Aortic smooth muscle cell (primary cell): ENCODE measurements around the gene FBL. TPM values are rescaled to one million over a fixed set of nuclear protein-coding genes. Genes with fewer than 3 reads are reported as not detected.

ENCODE experiments used
- total RNA-seq: library from RNA; depleted of rRNA; stranded (reverse); fragments of >200 nt; gene quantifications from 2 replicates; pipeline ENCODE4 v1.2.3, GENCODE V29; 2014

Gene FBL
- total RNA-seq, result 152 and 200 TPM in 2 replicates

DNA sequence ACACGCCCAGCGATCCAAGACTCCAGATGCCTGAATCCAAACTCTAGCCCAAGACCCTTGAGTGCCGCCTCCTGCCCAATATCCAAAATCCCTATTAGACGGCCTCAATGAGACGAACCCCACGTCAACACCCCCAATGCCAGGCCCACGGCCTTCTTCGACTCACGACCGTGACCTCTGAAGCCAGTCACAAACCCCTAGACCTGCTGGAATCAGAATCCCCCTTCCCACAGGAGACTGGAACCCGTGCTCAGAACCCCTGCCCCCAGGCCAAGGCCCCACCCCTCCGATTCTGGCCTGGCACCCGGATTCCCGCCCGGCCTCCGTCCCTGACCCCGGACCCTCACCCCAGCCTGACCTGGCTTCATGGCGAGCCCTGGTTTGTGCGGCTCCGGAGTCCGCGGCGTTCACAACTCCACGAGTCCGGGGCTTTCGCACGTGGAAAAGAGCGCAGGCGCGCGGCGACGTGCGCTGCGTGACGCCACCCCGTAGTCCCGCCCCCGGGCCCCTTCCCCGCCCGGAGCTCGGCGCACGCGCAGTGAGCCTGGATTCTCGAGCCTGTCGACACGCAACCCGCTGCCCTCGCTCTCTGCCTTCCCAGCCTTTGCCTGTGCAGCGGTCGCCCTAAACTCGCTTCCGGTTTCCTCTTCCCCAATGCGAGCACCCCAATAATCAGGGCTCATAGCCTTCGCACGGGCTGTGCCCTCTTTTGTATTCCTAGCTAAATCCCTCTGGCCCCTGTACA lies at the start of gene FBL:
Gene FBL, minus strand, starts transcription at position 447 of the 745 bp plus-strand sequence. Its CDS starts 79 bp downstream, at position 368.

DNA sequence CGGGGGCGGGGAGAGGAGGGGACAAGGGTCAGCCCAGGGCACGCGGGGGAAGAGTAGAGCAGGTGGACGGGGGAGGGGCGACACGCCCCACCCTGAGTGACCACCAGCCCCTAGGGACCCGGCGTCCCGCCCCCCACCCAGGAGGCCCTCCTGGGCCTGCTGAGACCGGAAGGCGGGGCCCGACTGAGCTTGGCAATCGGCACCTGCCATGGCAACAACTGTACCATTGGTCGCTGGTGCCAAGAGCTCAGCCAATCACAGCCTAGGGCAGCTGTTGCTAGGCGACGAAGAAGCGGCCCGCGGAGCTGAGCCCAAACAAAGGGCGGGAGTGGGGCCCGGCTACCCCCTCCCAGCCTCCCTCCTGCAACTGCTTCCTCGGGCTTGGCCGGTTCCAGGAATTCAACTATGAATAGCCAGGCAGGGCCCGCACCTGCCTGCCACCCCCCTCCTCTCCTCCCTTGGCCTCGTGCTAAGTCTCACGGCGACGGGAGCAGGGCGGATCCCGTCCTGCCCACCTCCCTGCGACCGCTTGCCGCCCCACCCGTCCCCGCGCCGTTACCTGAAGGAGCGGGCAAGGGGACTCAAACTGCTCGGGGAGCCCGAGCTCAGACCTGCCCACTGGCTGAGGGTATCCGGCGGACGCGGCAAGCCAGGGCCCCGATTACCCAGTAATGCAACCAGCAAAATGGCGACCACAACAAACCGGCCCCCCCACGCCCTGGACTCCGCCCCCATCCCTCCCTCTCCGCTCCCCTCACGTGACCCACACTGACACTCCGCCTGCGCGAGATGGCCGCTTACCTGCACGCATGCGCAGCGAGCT lies 12.5 kb downstream of the FBL start, which contains the start of gene DYRK1B:
Gene DYRK1B, minus strand, starts transcription at position 699 of the 823 bp plus-strand sequence. CDS start 2,295 bp downstream, outside the sequence.

Other genes with a start within 250 kb of the FBL start
- gene LGALS13, start 243.9 kb downstream of the FBL start, total RNA-seq, result not detected in 2 replicates
- not detected in 2 replicates for gene LGALS16, start 190.5 kb downstream of the FBL start, total RNA-seq
- not detected in 2 replicates for gene LGALS14, start 141.9 kb downstream of the FBL start, total RNA-seq
- gene CLC, start 108.3 kb downstream of the FBL start, total RNA-seq, result not detected in 2 replicates
- gene LEUTX, start 67.5 kb downstream of the FBL start, total RNA-seq, result not detected in 2 replicates
- 8.6 and 14.1 TPM in 2 replicates for gene DYRK1B, start 12.2 kb downstream of the FBL start, total RNA-seq
- 0.13 and 0.19 TPM in 2 replicates for gene FCGBP, start 88.3 kb upstream of the FBL start, total RNA-seq
- gene PSMC4, start 124.8 kb upstream of the FBL start, total RNA-seq, result 91.5 and 96.7 TPM in 2 replicates
- 5.6 and 5.9 TPM in 2 replicates for gene ZNF546, start 150.7 kb upstream of the FBL start, total RNA-seq
- 15.7 and 17.3 TPM in 2 replicates for gene ZNF780B, start 209.9 kb upstream of the FBL start, total RNA-seq
- gene ZNF780A, start 244.6 kb upstream of the FBL start, total RNA-seq, result 14.1 and 14.3 TPM in 2 replicates